HCT116 (cell line): Measurements from ENCODE around the gene ITPR2. TPM values are rescaled to one million over a fixed set of nuclear protein-coding genes. Genes with fewer than 3 reads are reported as not detected.

Experiments used
- ATAC-seq: fragments of 200-7000 bp; cut with Tn5 transposase; 2 replicates; pipeline ENCODE4 v1.9.1; 2020; ENCODE audit warnings: mild to moderate bottlenecking, moderate library complexity
- BruUV-seq: library from RNA; stranded (reverse); fragments of 400-500 nt; replicated peaks from 2 replicates; lab custom pipeline; 2021; lab: Mats Ljungman, UMichigan
- CTCF ChIA-PET: fragments of 300-600 bp; sonication (Branson Sonifier 250); formaldehyde crosslinking; loops from one replicate; lab custom pipeline; 2021; ENCODE audit warnings: antibody characterized with exemption; lab: Charles Lee
- POLR2A ChIA-PET: fragments of 300-600, 350-600 bp; sonication (Branson Sonifier 250); formaldehyde crosslinking; loops from one replicate; lab custom pipeline; 2021; ENCODE audit warnings: antibody characterized with exemption; lab: Charles Lee
- RAD21 ChIA-PET, 2 experiments: fragments of 300-600 bp; sonication (Branson Sonifier 250); formaldehyde crosslinking; loops; one replicate each; lab custom pipeline; 2023; ENCODE audit warnings: low total read pairs in 2 of 2; ENCODE audit not compliant: uncharacterized antibody in 2 of 2, unreplicated experiment in 2 of 2, low non-redundant PET in 1 of 2; lab: Charles Lee
- DNase-seq: peaks from one replicate; pipeline ENCODE4 v3.0.0-alpha.2; 2010; ENCODE audit warnings: low read depth, low spot score
- H2AFZ ChIP-seq: fragments of 200-600 bp; shearing (Covaris generic), sonication (generic); 2 replicates; pipeline ENCODE4 v1.6.1; 2017; ENCODE audit warnings: low read depth, mixed run types, mixed read lengths, antibody characterized with exemption, low read length; ENCODE audit not compliant: poor library complexity, severe bottlenecking
- H3K27ac ChIP-seq: 2 replicates; pipeline ENCODE4 v1.5.1; 2012; ENCODE audit warnings: low read depth, low read length
- H3K27me3 ChIP-seq: fragments of 200-600 bp; sonication (generic); 2 replicates; pipeline ENCODE4 v1.6.1; 2016; ENCODE audit warnings: mixed run types, low read length, mixed read lengths; ENCODE audit not compliant: insufficient read depth
- H3K36me3 ChIP-seq, 2 experiments: fragments of 200-500 bp in 1 of 2; fragments of 200-600 bp in 1 of 2; sonication (Bioruptor generic) in 1 of 2; sonication (generic) in 1 of 2; 2 replicates each; pipeline versions ENCODE4 v1.5.1 to v1.6.1; 2014 to 2016; ENCODE audit warnings: low read length in 2 of 2, inconsistent platforms in 1 of 2, mixed read lengths in 1 of 2, mixed run types in 1 of 2; ENCODE audit not compliant: insufficient read depth in 2 of 2, control insufficient read depth in 1 of 2
- H3K4me1 ChIP-seq, 2 experiments: fragments of 200-600 bp in 1 of 2; sonication (generic) in 1 of 2; 2 replicates each; pipeline versions ENCODE4 v1.5.1 to v1.6.1; 2012 to 2017; ENCODE audit warnings: low read length in 2 of 2, inconsistent platforms in 1 of 2, mild to moderate bottlenecking in 1 of 2, mixed read lengths in 1 of 2, mixed run types in 1 of 2, moderate library complexity in 1 of 2; ENCODE audit not compliant: insufficient read depth in 2 of 2, control insufficient read depth in 1 of 2
- H3K4me2 ChIP-seq: fragments of 200-600 bp; sonication (generic); 2 replicates; pipeline ENCODE4 v1.6.1; 2017; ENCODE audit warnings: mixed run types, low read length, mixed read lengths
- H3K4me3 ChIP-seq, 2 experiments: fragments of 200-600 bp in 1 of 2; sonication (generic) in 1 of 2; replicated peaks in 1 of 2; 2 replicates each; pipeline ENCODE4 v1.5.1; 2011 to 2016; ENCODE audit warnings: low read length in 2 of 2, control low read depth in 1 of 2, low read depth in 1 of 2, mild to moderate bottlenecking in 1 of 2, mixed read lengths in 1 of 2, mixed run types in 1 of 2
- H3K79me2 ChIP-seq: fragments of 200-600 bp; sonication (generic); 2 replicates; pipeline ENCODE4 v1.6.1; 2017; ENCODE audit warnings: mild to moderate bottlenecking, mixed run types, low read length, moderate library complexity, mixed read lengths; ENCODE audit not compliant: insufficient read depth
- H3K9ac ChIP-seq: fragments of 200-600 bp; sonication (generic); 2 replicates; pipeline ENCODE4 v1.6.1; 2016; ENCODE audit warnings: low read length, mixed read lengths
- H3K9me2 ChIP-seq: fragments of 200-600 bp; sonication (generic), shearing (Covaris generic); 2 replicates; pipeline ENCODE4 v1.6.1; 2017; ENCODE audit warnings: mixed run types, mild to moderate bottlenecking, moderate library complexity; ENCODE audit not compliant: insufficient read depth
- H3K9me3 ChIP-seq, 2 experiments: fragments of 200-500 bp in 1 of 2; fragments of 200-600 bp in 1 of 2; sonication (Bioruptor generic) in 1 of 2; sonication (generic) in 1 of 2; 2 replicates each; pipeline ENCODE4 v1.6.1; 2014 to 2017; ENCODE audit warnings: low read length in 2 of 2, mixed read lengths in 2 of 2, inconsistent platforms in 1 of 2, low read depth in 1 of 2, mild to moderate bottlenecking in 1 of 2, mixed run types in 1 of 2, moderate library complexity in 1 of 2; ENCODE audit not compliant: control insufficient read depth in 1 of 2, insufficient read depth in 1 of 2
- H4K20me1 ChIP-seq: fragments of 200-600 bp; sonication (generic), shearing (Covaris generic); 2 replicates; pipeline ENCODE4 v1.6.1; 2017; ENCODE audit warnings: mixed run types, mild to moderate bottlenecking, moderate library complexity; ENCODE audit not compliant: insufficient read depth
- EGR1 ChIP-seq: IDR thresholded peaks from 2 replicates; pipeline ENCODE4 v1.6.1; 2012; ENCODE audit warnings: low read depth
- ELF1 ChIP-seq: IDR thresholded peaks from 2 replicates; pipeline ENCODE4 v1.6.1; 2012; ENCODE audit warnings: low read depth, borderline replicate concordance
- EZH2 ChIP-seq: fragments of 200-600 bp; sonication (generic); IDR thresholded peaks from 2 replicates; pipeline ENCODE4 v1.6.1; 2017; ENCODE audit warnings: antibody characterized with exemption, mixed run types
- EZH2phosphoT487 ChIP-seq: fragments of 200-600 bp; IDR thresholded peaks from 2 replicates; pipeline ENCODE4 v1.6.1; 2018; ENCODE audit warnings: antibody characterized with exemption, borderline replicate concordance
- FOSL1 ChIP-seq: IDR thresholded peaks from 2 replicates; pipeline ENCODE4 v1.6.1; 2012; ENCODE audit warnings: low read depth
- POLR2A ChIP-seq: IDR thresholded peaks from 2 replicates; pipeline ENCODE4 v1.7.0; 2011; ENCODE audit warnings: borderline replicate concordance; ENCODE audit not compliant: insufficient read depth, insufficient read length; ENCODE audit errors: extremely low read depth
- POLR2AphosphoS5 ChIP-seq: IDR thresholded peaks from 2 replicates; pipeline ENCODE4 v1.6.1; 2011; ENCODE audit warnings: mild to moderate bottlenecking, low read depth, low read length, moderate library complexity
- RAD21 ChIP-seq: IDR thresholded peaks from 2 replicates; pipeline ENCODE4 v1.6.1; 2012; ENCODE audit warnings: low read depth, mild to moderate bottlenecking
- SP1 ChIP-seq: IDR thresholded peaks from 2 replicates; pipeline ENCODE4 v1.6.1; 2012; ENCODE audit warnings: low read depth
- SRF ChIP-seq: IDR thresholded peaks from 2 replicates; pipeline ENCODE4 v1.6.1; 2012; ENCODE audit warnings: low read depth
- TCF7L2 ChIP-seq: IDR thresholded peaks from 2 replicates; pipeline ENCODE4 v1.7.0; 2011; ENCODE audit warnings: borderline replicate concordance, inconsistent platforms; ENCODE audit not compliant: insufficient read depth, insufficient read length; ENCODE audit errors: extremely low read depth
- ZNF274 ChIP-seq: fragments of 200-500 bp; sonication (Bioruptor generic); IDR thresholded peaks from 2 replicates; pipeline ENCODE4 v1.6.1; 2014; ENCODE audit warnings: mild to moderate bottlenecking, low read depth, low read length, inconsistent platforms
- intact Hi-C: fragments of 100-400 bp; cut with micrococcal nuclease; formaldehyde crosslinking; loops from 2 replicates; pipeline ENCODE4 v1.10.0; 2022
- total RNA-seq: library from RNA; stranded (reverse); gene quantifications from one replicate; pipeline ENCODE4 v1.2.1, GENCODE V29; 2021; ENCODE audit not compliant: unreplicated experiment
- TF ChIP-seq, protein P1 (sequence below): IDR thresholded peaks from 2 replicates; pipeline ENCODE4 v1.6.1; 2012
- TF ChIP-seq, protein P2 (sequence below): IDR thresholded peaks from 2 replicates; pipeline ENCODE4 v1.6.1; 2012
- TF ChIP-seq, protein P3 (sequence below): IDR thresholded peaks from 2 replicates; pipeline ENCODE4 v1.6.1; 2012; ENCODE audit warnings: low read depth
- TF ChIP-seq, protein P4 (sequence below): IDR thresholded peaks from 2 replicates; pipeline ENCODE4 v1.6.1; 2011; ENCODE audit warnings: mild to moderate bottlenecking, low read length, moderate library complexity; ENCODE audit not compliant: insufficient replicate concordance; ENCODE audit errors: extremely low read depth

Gene ITPR2
- total RNA-seq, 1 experiment from 2014 or later, result 6.5 TPM

DNA sequence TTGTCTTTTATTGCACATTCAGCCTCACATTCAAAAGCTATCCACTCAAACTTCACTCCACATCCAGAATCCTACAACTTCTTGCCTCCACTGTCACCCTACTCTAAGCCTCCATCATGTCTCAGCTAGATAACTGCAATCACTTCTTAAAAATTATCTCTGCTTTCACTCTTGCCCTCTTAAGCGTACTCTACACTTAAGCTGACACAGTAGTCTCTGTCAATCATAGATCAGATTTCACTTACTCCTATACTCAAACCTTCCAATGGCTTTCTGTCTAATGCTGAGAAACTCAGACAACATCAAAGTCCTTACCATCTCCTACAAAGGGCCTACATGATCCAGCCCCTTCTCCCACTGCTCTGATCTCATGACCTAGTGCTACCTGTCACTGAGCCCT, 304.1 kb downstream of the ITPR2 start:
- no peaks in the 10 kb centered on the region for H3K27me3 ChIP-seq
- POLR2A ChIA-PET, result no interaction called here
- H3K9me3 ChIP-seq, result peaks cover 6 to 9% of the 10 kb centered on the region in 2 experiments; a peak in 2 of 4 replicates
- H2AFZ ChIP-seq, result no peak overlapping the region
- H3K36me3 ChIP-seq, result no peaks in the 10 kb centered on the region
- DNase-seq (no peak), ATAC-seq (no peak)
- no TSS peak for BruUV-seq
- intact Hi-C loops, result no loop called here
- no peak for TF ChIP-seq POLR2A
- no peak for TF ChIP-seq RAD21
- no peak for TF ChIP-seq POLR2AphosphoS5
- TF ChIP-seq FOSL1, result no peak
- TF ChIP-seq EZH2phosphoT487, result no peak
- TF ChIP-seq, protein P1, sequence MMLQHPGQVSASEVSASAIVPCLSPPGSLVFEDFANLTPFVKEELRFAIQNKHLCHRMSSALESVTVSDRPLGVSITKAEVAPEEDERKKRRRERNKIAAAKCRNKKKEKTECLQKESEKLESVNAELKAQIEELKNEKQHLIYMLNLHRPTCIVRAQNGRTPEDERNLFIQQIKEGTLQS, result no peak
- no peak for TF ChIP-seq SRF
- TF ChIP-seq TCF7L2, result no peak
- TF ChIP-seq ZNF274, result no peak
- TF ChIP-seq, protein P2, sequence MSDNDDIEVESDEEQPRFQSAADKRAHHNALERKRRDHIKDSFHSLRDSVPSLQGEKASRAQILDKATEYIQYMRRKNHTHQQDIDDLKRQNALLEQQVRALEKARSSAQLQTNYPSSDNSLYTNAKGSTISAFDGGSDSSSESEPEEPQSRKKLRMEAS, result no peak
- TF ChIP-seq, protein P3, sequence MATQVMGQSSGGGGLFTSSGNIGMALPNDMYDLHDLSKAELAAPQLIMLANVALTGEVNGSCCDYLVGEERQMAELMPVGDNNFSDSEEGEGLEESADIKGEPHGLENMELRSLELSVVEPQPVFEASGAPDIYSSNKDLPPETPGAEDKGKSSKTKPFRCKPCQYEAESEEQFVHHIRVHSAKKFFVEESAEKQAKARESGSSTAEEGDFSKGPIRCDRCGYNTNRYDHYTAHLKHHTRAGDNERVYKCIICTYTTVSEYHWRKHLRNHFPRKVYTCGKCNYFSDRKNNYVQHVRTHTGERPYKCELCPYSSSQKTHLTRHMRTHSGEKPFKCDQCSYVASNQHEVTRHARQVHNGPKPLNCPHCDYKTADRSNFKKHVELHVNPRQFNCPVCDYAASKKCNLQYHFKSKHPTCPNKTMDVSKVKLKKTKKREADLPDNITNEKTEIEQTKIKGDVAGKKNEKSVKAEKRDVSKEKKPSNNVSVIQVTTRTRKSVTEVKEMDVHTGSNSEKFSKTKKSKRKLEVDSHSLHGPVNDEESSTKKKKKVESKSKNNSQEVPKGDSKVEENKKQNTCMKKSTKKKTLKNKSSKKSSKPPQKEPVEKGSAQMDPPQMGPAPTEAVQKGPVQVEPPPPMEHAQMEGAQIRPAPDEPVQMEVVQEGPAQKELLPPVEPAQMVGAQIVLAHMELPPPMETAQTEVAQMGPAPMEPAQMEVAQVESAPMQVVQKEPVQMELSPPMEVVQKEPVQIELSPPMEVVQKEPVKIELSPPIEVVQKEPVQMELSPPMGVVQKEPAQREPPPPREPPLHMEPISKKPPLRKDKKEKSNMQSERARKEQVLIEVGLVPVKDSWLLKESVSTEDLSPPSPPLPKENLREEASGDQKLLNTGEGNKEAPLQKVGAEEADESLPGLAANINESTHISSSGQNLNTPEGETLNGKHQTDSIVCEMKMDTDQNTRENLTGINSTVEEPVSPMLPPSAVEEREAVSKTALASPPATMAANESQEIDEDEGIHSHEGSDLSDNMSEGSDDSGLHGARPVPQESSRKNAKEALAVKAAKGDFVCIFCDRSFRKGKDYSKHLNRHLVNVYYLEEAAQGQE, result no peak
- TF ChIP-seq, protein P4, sequence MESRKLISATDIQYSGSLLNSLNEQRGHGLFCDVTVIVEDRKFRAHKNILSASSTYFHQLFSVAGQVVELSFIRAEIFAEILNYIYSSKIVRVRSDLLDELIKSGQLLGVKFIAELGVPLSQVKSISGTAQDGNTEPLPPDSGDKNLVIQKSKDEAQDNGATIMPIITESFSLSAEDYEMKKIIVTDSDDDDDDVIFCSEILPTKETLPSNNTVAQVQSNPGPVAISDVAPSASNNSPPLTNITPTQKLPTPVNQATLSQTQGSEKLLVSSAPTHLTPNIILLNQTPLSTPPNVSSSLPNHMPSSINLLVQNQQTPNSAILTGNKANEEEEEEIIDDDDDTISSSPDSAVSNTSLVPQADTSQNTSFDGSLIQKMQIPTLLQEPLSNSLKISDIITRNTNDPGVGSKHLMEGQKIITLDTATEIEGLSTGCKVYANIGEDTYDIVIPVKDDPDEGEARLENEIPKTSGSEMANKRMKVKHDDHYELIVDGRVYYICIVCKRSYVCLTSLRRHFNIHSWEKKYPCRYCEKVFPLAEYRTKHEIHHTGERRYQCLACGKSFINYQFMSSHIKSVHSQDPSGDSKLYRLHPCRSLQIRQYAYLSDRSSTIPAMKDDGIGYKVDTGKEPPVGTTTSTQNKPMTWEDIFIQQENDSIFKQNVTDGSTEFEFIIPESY, result no peak
- TF ChIP-seq ELF1, result no peak
- TF ChIP-seq EGR1, result no peak
- no peak for TF ChIP-seq SP1
- TF ChIP-seq EZH2, result no peak
- no peak overlapping the region for H3K9ac ChIP-seq
- no peak overlapping the region for H3K4me2 ChIP-seq
- H4K20me1 ChIP-seq, result no peaks in the 10 kb centered on the region
- no peak overlapping the region for H3K27ac ChIP-seq
- CTCF ChIA-PET, result no interaction called here
- H3K9me2 ChIP-seq, result no peaks in the 10 kb centered on the region
- no peaks in the 10 kb centered on the region for H3K79me2 ChIP-seq
- H3K4me3 ChIP-seq, result no peak overlapping the region
- RAD21 ChIA-PET, result no interaction called here
- no peaks in the 10 kb centered on the region for H3K4me1 ChIP-seq
